ENCODE results near the gene GFER. TPM values are rescaled to one million over a fixed set of nuclear protein-coding genes. Genes with fewer than 3 reads are reported as not detected.

Gene GFER
- total RNA-seq, 1 experiment from 2014 or later, result 58.5 TPM

DNA sequence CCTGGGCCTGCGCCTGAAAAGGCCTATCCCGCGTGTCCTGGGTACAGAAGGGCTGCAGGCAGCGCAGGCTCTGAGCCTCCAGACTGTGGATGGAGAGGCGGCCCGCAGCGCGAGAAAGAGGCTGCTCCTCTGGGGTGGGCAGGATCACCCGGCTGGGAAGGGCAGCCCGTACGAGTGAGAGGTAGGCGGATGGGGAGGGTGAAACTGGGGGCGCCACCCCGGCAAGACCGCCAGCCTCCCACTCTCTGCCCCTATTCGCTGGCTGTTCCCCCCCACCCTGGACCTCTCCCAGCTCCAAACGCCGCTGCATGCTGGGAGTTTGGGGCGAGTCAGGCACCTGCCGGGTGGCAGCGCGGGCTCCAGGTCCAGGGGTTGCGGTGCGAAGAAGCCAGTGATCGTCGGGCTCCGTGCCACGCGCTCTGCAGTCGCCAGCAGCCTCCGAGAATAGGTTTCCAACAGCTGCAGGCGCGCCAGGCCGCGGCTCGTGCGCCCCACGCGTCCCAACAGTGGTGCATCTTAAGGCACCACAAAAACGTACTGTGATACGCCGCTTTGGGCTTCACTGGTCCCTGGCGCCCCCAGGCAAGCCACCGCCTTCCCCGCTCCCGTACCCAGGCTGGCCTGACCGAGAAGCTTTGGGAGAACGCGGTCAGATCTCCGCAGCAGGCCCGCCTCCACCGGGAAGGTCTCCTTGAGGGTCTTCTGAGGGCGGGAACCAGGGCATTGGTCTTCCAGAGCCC lies 3.8 kb upstream of the GFER start (continued):
- TF ChIP-seq ZNF121 (CRISPR knock-in tag; IDR thresholded peaks at IDR 0.05) (no peak), SMAD3 (CRISPR knock-in tag; IDR thresholded peaks at IDR 0.05; ENCODE audit: borderline replicate concordance) (no peak), FOXK1 (CRISPR knock-in tag; IDR thresholded peaks at IDR 0.05) (no peak)
- TF ChIP-seq, protein P1, sequence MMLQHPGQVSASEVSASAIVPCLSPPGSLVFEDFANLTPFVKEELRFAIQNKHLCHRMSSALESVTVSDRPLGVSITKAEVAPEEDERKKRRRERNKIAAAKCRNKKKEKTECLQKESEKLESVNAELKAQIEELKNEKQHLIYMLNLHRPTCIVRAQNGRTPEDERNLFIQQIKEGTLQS (CRISPR knock-in tag; conservative IDR thresholded peaks at IDR 0.05), result no peak
- TF ChIP-seq, protein P2, sequence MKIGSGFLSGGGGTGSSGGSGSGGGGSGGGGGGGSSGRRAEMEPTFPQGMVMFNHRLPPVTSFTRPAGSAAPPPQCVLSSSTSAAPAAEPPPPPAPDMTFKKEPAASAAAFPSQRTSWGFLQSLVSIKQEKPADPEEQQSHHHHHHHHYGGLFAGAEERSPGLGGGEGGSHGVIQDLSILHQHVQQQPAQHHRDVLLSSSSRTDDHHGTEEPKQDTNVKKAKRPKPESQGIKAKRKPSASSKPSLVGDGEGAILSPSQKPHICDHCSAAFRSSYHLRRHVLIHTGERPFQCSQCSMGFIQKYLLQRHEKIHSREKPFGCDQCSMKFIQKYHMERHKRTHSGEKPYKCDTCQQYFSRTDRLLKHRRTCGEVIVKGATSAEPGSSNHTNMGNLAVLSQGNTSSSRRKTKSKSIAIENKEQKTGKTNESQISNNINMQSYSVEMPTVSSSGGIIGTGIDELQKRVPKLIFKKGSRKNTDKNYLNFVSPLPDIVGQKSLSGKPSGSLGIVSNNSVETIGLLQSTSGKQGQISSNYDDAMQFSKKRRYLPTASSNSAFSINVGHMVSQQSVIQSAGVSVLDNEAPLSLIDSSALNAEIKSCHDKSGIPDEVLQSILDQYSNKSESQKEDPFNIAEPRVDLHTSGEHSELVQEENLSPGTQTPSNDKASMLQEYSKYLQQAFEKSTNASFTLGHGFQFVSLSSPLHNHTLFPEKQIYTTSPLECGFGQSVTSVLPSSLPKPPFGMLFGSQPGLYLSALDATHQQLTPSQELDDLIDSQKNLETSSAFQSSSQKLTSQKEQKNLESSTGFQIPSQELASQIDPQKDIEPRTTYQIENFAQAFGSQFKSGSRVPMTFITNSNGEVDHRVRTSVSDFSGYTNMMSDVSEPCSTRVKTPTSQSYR (CRISPR knock-in tag; IDR thresholded peaks at IDR 0.05), result 0 out of 2 replicates have a peak, but pooled peaks have one; percentile 38

DNA sequence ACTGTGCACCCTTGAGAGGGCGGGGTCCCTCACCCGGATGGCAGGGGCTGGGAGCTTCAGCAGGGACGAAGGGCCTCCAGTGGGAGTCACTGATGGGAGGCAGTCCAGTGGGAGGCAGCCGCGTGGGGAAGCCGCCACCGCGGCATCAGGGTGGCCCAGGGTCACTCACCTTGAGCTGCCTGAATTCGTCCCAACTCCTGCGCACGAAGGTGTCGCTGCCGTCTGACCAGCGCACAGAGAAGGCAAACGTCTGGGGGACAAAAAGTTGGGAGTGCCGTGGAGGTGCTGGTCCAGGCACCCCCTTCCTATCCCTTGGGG lies 3.3 kb upstream of the GFER start:
- H3K9me3 Mint-ChIP-seq, result no peaks in the 10 kb centered on the region
- peak overlapping the region; percentile 64 for H3K4me3 Mint-ChIP-seq
- CTCF ChIA-PET, result interaction anchor here (0.5 to 4.4 kb wide), 8 partner anchors 16 to 1843 kb away, joined by 3 to 19 read pairs (median 4); partner anchors contain the start of genes NUBP2, RPS2 and SPSB3
- no peak overlapping the region for H3K27ac Mint-ChIP-seq
- TF ChIP-seq FOXK1 (CRISPR knock-in tag; IDR thresholded peaks at IDR 0.05) (no peak), ESRRA (CRISPR knock-in tag; IDR thresholded peaks at IDR 0.05; ENCODE audit: borderline replicate concordance) (no peak), JUN (CRISPR knock-in tag; IDR thresholded peaks at IDR 0.05) (no peak), NFATC4 (CRISPR knock-in tag; IDR thresholded peaks at IDR 0.05) (no peak), SP1 (CRISPR knock-in tag; conservative IDR thresholded peaks at IDR 0.05) (no peak), ZNF396 (CRISPR knock-in tag; IDR thresholded peaks at IDR 0.05; ENCODE audit: borderline replicate concordance) (no peak), SMAD3 (CRISPR knock-in tag; IDR thresholded peaks at IDR 0.05; ENCODE audit: borderline replicate concordance) (no peak), ZNF671 (CRISPR knock-in tag; IDR thresholded peaks at IDR 0.05) (no peak), ZBTB21 (CRISPR knock-in tag; IDR thresholded peaks at IDR 0.05; ENCODE audit: borderline replicate concordance) (no peak), SOX15 (CRISPR knock-in tag; IDR thresholded peaks at IDR 0.05) (no peak)
- TF ChIP-seq, protein P3, sequence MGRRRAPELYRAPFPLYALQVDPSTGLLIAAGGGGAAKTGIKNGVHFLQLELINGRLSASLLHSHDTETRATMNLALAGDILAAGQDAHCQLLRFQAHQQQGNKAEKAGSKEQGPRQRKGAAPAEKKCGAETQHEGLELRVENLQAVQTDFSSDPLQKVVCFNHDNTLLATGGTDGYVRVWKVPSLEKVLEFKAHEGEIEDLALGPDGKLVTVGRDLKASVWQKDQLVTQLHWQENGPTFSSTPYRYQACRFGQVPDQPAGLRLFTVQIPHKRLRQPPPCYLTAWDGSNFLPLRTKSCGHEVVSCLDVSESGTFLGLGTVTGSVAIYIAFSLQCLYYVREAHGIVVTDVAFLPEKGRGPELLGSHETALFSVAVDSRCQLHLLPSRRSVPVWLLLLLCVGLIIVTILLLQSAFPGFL (CRISPR knock-in tag; IDR thresholded peaks at IDR 0.05; ENCODE audit: borderline replicate concordance), result no peak
- TF ChIP-seq, protein P1 (CRISPR knock-in tag; conservative IDR thresholded peaks at IDR 0.05), result no peak
- TF ChIP-seq, protein P4, sequence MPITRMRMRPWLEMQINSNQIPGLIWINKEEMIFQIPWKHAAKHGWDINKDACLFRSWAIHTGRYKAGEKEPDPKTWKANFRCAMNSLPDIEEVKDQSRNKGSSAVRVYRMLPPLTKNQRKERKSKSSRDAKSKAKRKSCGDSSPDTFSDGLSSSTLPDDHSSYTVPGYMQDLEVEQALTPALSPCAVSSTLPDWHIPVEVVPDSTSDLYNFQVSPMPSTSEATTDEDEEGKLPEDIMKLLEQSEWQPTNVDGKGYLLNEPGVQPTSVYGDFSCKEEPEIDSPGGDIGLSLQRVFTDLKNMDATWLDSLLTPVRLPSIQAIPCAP (CRISPR knock-in tag; IDR thresholded peaks at IDR 0.05), result no peak
- TF ChIP-seq, protein P5, sequence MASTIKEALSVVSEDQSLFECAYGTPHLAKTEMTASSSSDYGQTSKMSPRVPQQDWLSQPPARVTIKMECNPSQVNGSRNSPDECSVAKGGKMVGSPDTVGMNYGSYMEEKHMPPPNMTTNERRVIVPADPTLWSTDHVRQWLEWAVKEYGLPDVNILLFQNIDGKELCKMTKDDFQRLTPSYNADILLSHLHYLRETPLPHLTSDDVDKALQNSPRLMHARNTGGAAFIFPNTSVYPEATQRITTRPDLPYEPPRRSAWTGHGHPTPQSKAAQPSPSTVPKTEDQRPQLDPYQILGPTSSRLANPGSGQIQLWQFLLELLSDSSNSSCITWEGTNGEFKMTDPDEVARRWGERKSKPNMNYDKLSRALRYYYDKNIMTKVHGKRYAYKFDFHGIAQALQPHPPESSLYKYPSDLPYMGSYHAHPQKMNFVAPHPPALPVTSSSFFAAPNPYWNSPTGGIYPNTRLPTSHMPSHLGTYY (CRISPR knock-in tag; IDR thresholded peaks at IDR 0.05), result no peak
- TF ChIP-seq, protein P6, sequence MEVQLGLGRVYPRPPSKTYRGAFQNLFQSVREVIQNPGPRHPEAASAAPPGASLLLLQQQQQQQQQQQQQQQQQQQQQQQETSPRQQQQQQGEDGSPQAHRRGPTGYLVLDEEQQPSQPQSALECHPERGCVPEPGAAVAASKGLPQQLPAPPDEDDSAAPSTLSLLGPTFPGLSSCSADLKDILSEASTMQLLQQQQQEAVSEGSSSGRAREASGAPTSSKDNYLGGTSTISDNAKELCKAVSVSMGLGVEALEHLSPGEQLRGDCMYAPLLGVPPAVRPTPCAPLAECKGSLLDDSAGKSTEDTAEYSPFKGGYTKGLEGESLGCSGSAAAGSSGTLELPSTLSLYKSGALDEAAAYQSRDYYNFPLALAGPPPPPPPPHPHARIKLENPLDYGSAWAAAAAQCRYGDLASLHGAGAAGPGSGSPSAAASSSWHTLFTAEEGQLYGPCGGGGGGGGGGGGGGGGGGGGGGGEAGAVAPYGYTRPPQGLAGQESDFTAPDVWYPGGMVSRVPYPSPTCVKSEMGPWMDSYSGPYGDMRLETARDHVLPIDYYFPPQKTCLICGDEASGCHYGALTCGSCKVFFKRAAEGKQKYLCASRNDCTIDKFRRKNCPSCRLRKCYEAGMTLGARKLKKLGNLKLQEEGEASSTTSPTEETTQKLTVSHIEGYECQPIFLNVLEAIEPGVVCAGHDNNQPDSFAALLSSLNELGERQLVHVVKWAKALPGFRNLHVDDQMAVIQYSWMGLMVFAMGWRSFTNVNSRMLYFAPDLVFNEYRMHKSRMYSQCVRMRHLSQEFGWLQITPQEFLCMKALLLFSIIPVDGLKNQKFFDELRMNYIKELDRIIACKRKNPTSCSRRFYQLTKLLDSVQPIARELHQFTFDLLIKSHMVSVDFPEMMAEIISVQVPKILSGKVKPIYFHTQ (CRISPR knock-in tag; IDR thresholded peaks at IDR 0.05), result no peak
- no peak for ATAC-seq
- DNase-seq (ENCODE audit: low spot score), result no peak
- POLR2A ChIA-PET, result interaction anchor here (0.8 to 3.0 kb wide), 7 partner anchors 17 to 207 kb away, joined by 3 to 20 read pairs (median 4); partner anchors contain the start of genes MSRB1 and RPS2
- peaks cover 27% of the 10 kb centered on the region for H3K4me1 Mint-ChIP-seq
- peaks cover 5% of the 10 kb centered on the region for H3K36me3 Mint-ChIP-seq
- H3K27me3 Mint-ChIP-seq (ENCODE audit: low read depth), result peaks cover 39% of the 10 kb centered on the region
